Ovary (tissue), 9 donors: ENCODE results near the gene PPFIBP2. TPM values are rescaled to one million over a fixed set of nuclear protein-coding genes. Genes with fewer than 3 reads are reported as not detected.

Experiments
- DNase-seq, 5 donors: peaks; one replicate each; pipeline ENCODE4 v3.0.0-alpha.2; 2019 to 2020
- H3K27ac ChIP-seq, 2 donors: fragments of 200-600 bp; one replicate each; pipeline versions ENCODE4 v1.5.1 to v1.8.0; 2019 to 2022
- H3K27me3 ChIP-seq: fragments of 200-600 bp; one replicate; pipeline ENCODE4 v1.8.0; 2022
- H3K36me3 ChIP-seq: fragments of 200-600 bp; sonication (generic); one replicate; pipeline ENCODE4 v1.5.1; 2019
- H3K4me1 ChIP-seq: one replicate; pipeline ENCODE4 v1.8.1; 2013; ENCODE audit warnings: mild to moderate bottlenecking, moderate library complexity; ENCODE audit not compliant: insufficient read depth
- H3K4me3 ChIP-seq: fragments of 200-600 bp; sonication (generic); one replicate; pipeline ENCODE4 v1.5.1; 2017
- H3K9me3 ChIP-seq, 2 donors: fragments of 200-600 bp in 1 of 2; sonication (generic) in 1 of 2; one replicate each; pipeline versions ENCODE4 v1.5.1 to v1.8.1; 2013 to 2019; ENCODE audit warnings: mild to moderate bottlenecking in 1 of 2, moderate library complexity in 1 of 2
- EP300 ChIP-seq: sonication (generic); formaldehyde crosslinking; IDR thresholded peaks from one replicate; pipeline ENCODE4 v1.6.1; 2017; ENCODE audit warnings: antibody characterized with exemption
- POLR2A ChIP-seq: fragments of 450-650 bp; IDR thresholded peaks from one replicate; pipeline ENCODE4 v1.6.1; 2017; ENCODE audit warnings: antibody characterized with exemption, mild to moderate bottlenecking, moderate library complexity
- WGBS, 3 donors: extraction: QIAGEN DNeasy Blood & Tissue Kit in 1 of 3; methylation state at CpG; one replicate each; pipeline versions ENCODE4 v1.1.5 to v1.1.7; 2013 to 2017; 5-methylcytosine and 5-hydroxymethylcytosine counted together
- intact Hi-C, 4 donors: fragments of 100-400 bp; cut with DNase I; formaldehyde crosslinking; loops; one replicate each; pipeline versions ENCODE4 v1.11.0 to v1.15.1; 2022 to 2023
- polyA plus RNA-seq, 2 donors: library from polyadenylated mRNA; stranded (reverse); fragments of 200-250 nt in 1 of 2; fragments of 350-450 nt in 1 of 2; fragmentation: Illumina TruSeq in 1 of 2; extraction: RNeasy Lipid Tissue Mini Kit (QIAGEN cat#74804) in 1 of 2; gene quantifications; one replicate each; pipeline ENCODE4 v1.2.3, GENCODE V29; 2013 to 2014
- total RNA-seq, 7 donors: library from RNA; depleted of rRNA in 2 of 7; stranded (reverse); fragments of >200 nt in 2 of 7; fragmentation: NEBNext Ultra II Directional in 3 of 7; extraction: Animal tissue kit (Norgen Biotek cat#: 25700) in 3 of 7; gene quantifications; one replicate each; pipeline versions ENCODE4 v1.1.0 to v1.2.4, GENCODE V29; 2016 to 2023
- TF ChIP-seq, protein P1 (sequence below), 3 donors: fragments of 450-650 bp in 2 of 3; fragments of 200-600 bp in 1 of 3; IDR thresholded peaks; one replicate each; pipeline versions ENCODE4 v1.5.1 to v1.8.0; 2016 to 2022; ENCODE audit warnings: antibody characterized with exemption in 3 of 3, mild to moderate bottlenecking in 1 of 3
- donor health status: DM: no; HTN: no; CAD: no; lungs with moderate emphysema.
- donor health status: DM: no; HTN: no; CAD: no.
- donor health status: Bipolar disorder and iron deficiency.
- donor health status: DM: yes; HTN: yes; CAD: no.
- donor health status: DM: no; HTN: no; CAD: no.
- donor health status: DM: yes; HTN: yes; CAD: no.

PPFIBP2 gene
- total and polyA plus RNA-seq, 9 donors: 9.6 to 36.2 (median 20.7) TPM

DNA sequence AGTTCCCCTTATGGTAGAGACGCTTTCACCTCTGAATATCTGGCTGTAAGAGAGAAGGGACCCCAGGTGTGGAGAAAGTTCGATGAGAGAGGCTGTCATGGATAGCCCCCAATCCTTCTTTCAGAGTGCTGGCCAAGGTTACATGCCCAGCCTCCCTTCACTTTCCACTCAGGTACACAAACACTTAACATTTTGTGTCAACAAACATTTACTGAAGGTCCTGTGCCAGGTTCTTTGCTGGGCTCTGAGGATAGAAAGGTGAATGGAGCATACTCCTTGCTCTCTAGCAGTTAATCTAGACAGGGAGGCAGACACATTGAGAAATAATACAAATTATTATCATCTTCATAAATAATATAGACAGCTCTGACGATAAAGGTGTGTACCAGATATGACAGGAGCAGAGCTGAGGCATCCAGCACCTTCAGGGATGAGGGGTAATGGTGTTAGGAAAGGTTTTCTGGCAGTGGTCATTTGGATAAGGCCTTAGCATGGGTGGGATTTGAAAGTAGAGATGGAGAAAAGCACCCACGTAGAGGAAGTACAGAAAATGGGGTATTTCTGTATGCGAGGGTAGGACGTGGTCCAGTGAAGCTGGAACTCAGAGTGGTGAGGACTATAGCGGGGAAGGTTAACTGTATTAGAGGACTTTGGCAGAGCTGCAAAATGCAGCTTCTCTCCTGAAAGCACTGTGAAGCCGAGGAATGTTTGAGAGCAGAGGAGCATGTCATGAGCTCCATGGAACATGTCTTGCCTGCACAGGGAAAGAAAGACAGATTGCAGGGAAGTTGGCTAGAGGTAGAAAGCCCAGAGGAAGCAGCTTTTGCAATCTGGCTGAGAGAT, 19.6 kb downstream of the PPFIBP2 start:
- Histone ChIP-seq H3K36me3 (no peaks in the 10 kb centered on the region), H3K4me1 (no peaks in the 10 kb centered on the region), H3K4me3 (no peak overlapping the region), H3K9me3 (no peaks in the 10 kb centered on the region), H3K27me3 (no peaks in the 10 kb centered on the region), H3K27ac (no peak overlapping the region)
- no peak for DNase-seq
- intact Hi-C loops: no loop called here
- WGBS, 3 donors: 75 to 80% (median 76%) methylated on average over 8 of the region's 8 CpGs
- TF ChIP-seq EP300 (no peak), POLR2A (no peak)
- TF ChIP-seq, protein P1, sequence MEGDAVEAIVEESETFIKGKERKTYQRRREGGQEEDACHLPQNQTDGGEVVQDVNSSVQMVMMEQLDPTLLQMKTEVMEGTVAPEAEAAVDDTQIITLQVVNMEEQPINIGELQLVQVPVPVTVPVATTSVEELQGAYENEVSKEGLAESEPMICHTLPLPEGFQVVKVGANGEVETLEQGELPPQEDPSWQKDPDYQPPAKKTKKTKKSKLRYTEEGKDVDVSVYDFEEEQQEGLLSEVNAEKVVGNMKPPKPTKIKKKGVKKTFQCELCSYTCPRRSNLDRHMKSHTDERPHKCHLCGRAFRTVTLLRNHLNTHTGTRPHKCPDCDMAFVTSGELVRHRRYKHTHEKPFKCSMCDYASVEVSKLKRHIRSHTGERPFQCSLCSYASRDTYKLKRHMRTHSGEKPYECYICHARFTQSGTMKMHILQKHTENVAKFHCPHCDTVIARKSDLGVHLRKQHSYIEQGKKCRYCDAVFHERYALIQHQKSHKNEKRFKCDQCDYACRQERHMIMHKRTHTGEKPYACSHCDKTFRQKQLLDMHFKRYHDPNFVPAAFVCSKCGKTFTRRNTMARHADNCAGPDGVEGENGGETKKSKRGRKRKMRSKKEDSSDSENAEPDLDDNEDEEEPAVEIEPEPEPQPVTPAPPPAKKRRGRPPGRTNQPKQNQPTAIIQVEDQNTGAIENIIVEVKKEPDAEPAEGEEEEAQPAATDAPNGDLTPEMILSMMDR (IDR thresholded peaks at IDR 0.05): no peak

DNA sequence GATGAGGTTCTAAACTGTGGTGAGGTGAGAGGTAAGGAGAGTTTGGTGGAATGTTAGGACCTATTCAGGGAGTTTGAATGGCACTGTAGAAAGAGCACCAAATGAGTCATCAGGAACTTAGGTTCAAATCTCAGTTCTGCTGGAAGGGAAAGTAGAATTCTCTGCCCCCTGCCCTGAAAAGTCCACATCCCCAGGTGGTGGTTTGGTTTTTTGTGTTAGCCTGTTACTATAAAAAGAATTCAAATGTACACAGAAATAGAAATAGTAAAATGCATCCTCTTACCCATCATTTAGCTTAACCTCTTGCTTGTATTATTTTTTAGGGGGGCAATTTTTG, 20.2 kb downstream of the PPFIBP2 start:
- intact Hi-C loops: no loop called here
- Histone ChIP-seq H3K4me3 (no peak overlapping the region), H3K27ac (no peak overlapping the region), H3K36me3 (no peaks in the 10 kb centered on the region), H3K9me3 (no peaks in the 10 kb centered on the region), H3K4me1 (no peaks in the 10 kb centered on the region), H3K27me3 (no peaks in the 10 kb centered on the region)
- TF ChIP-seq, protein P1 (IDR thresholded peaks at IDR 0.05): no peak
- no peak for TF ChIP-seq POLR2A
- no peak for TF ChIP-seq EP300
- DNase-seq: no peak

GRCh38 chr11:7536100-7536499, 22.3 kb downstream of the PPFIBP2 start:
- Histone ChIP-seq H3K36me3 (no peaks in the 10 kb centered on the region), H3K27me3 (no peaks in the 10 kb centered on the region), H3K4me1 (no peaks in the 10 kb centered on the region), H3K9me3 (no peaks in the 10 kb centered on the region), H3K27ac (no peak overlapping the region), H3K4me3 (no peak overlapping the region)
- DNase-seq: no peak
- intact Hi-C loops: no loop called here
- TF ChIP-seq, protein P1 (IDR thresholded peaks at IDR 0.05): no peak
- no peak for TF ChIP-seq POLR2A
- TF ChIP-seq EP300: no peak
- 38 to 42% (median 41%) methylated on average over 8 of the region's 8 CpGs for WGBS, 3 donors

- 42 to 55% (median 54%) methylated on average over 6 of the region's 6 CpGs for WGBS, 3 donors
- no peaks in the 10 kb centered on the region for H3K36me3 ChIP-seq
- no peaks in the 10 kb centered on the region for H3K4me1 ChIP-seq
- no peaks in the 10 kb centered on the region for H3K9me3 ChIP-seq
- no peak for DNase-seq
- intact Hi-C loops: no loop called here
- no peaks in the 10 kb centered on the region for H3K27me3 ChIP-seq
- TF ChIP-seq POLR2A (no peak), EP300 (no peak)
- TF ChIP-seq, protein P1 (IDR thresholded peaks at IDR 0.05): no peak
- H3K4me3 ChIP-seq: no peak overlapping the region
- no peak overlapping the region for H3K27ac ChIP-seq
Measured at GRCh38 chr11:7537265-7537664, 23.5 kb downstream of the PPFIBP2 start.
